Stimulated activated CD4-positive, alpha-beta T cell treated with anti-CD3 and anti-CD28 coated beads, Interleukin-1b, Interleukin-23, amount 100 ng/mL, for 1 hour (primary cell): Measurements from ENCODE around the gene OOEP.
"Not testable (repeated sequence)": the region's sequence is repeated elsewhere in the genome, so short reads cannot be mapped to it uniquely, and the experiment has no call there.

Source experiments
- DNase-seq, 2 donors: peaks; one replicate each; pipeline ENCODE4 v3.0.0-alpha.2; 2020; ENCODE audit warnings: low read depth in 2 of 2

The OOEP gene

DNA sequence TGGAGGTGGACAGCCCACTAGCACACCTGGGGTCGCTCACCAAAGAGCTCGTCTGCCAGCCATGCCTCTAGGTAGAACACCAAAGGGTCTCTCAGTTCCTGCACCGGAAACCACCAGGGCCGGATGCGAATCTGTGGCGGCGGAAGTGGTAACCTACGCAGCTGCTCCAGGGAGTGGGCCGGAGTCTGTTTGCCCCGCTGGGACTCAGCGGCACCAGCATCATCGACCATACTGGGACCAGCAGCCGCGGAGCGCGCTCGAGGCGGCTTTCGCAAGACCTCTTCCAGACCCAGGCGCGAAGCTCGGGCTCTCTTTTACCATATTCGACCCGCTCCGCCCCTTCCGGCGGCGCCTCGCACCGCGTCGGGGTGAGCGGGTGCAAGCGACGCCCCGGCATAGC is at the start of gene OOEP:
Gene OOEP, minus strand, starts transcription at position 335 of the 400 bp plus-strand sequence. Its CDS starts 105 bp downstream, at position 230.
- DNase-seq, result no peak

DNA sequence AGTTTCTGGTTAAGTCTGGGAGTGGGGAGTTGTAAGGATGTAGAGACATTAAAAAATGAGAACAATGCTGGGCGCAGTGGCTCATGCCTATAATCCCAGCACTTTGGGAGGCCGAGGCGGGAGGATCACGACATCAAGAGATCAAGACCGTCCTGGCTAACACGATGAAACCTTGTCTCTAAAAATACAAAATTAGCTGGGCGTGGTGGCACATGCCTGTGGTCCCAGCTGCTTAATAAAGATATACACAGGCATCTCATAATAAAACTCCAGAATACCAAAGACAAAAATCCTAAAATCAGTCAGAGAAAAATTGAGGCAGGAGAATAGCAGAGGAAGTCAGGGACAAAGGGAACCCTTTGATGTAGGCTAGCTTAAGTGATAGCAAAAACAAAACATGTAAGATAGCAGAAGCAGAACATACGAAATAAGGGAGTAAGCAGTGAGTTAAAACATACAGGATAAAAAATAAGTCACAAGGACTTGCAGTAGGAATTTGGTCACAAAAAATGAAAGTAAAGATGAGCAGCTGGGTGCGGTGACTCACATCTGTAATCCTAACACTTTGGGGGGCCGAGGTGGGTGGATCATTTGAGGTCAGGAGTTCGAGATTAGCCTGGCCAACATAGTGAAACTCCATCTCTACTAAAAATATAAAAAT is 48.5 kb upstream of the OOEP start:
- no peak for DNase-seq

DNA sequence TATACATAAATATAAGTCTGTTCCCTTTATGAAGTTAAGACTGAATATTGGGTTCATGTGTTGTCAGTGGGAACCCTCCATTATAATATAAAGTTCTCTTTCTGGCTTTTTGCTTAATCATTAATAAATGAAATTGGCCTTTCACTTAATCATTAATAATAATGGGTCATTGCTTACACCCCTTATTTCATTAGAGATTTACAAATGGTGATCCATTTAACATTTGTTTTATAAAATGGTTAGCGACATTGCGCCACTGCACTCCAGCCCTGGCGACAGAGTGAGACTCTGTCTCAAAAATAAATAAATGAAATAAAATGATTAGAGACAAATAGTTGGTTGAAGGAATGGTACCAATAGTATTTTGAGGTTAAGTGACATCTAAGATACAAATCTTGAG is 43.4 kb upstream of the OOEP start:
- no peak for DNase-seq

DNA sequence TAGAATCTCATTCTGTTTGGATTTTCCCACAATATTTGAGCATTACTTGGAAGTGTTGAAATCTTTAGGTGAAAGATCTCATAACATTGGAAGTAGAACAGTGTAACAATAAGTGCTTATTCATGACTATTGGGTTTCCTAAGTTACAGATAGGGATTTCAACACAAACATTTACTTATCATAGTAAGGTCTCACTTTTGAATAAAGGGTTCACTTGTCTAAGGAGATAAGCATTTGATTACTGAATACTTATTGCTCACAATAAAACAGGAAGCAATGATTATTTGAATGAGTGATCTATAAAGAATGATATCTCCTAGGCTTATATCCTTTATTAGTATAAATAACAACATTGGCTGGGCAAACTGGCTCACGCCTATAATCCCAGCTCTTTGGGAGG is 39.7 kb upstream of the OOEP start:
- DNase-seq, result no peak

DNA sequence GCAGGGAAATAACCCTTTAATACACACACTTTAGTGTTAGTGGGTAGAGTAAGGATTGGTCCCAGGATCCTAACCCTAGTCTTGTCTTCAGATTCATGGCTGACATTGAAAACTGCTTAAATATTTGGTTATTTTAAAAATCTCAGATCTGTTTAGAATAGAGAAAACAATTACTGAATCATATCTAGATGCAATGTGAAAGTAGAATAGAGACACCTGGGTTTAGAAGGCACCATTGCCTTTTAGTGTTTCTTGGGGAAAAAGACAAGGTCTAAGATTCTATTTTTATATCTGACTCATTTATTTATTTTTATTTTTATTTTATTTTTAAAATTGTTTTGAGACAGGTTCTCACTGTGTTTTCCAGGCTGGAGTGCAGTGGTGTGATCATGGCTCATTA is 31.0 kb upstream of the OOEP start:
- DNase-seq, result no peak

DNA sequence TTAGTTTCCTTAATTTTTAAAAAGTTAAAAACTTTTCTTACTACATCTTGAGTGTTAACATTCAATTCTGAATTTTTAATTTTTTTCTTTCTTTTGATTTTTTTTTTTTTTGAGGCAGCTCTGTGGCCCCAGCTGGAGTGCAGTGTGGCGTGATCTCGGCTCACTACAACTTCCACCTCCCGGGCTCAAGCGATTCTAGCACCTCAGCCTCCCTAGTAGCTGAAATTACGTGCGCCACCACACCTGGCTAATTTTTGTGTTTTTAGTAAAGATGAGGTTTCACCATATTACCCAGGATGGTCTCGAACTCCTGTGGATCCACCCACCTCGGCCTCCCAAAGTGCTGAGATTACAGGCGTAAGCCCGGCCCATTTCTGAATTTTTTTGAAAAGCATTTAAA is 26.2 kb upstream of the OOEP start:
- DNase-seq, result no peak

DNA sequence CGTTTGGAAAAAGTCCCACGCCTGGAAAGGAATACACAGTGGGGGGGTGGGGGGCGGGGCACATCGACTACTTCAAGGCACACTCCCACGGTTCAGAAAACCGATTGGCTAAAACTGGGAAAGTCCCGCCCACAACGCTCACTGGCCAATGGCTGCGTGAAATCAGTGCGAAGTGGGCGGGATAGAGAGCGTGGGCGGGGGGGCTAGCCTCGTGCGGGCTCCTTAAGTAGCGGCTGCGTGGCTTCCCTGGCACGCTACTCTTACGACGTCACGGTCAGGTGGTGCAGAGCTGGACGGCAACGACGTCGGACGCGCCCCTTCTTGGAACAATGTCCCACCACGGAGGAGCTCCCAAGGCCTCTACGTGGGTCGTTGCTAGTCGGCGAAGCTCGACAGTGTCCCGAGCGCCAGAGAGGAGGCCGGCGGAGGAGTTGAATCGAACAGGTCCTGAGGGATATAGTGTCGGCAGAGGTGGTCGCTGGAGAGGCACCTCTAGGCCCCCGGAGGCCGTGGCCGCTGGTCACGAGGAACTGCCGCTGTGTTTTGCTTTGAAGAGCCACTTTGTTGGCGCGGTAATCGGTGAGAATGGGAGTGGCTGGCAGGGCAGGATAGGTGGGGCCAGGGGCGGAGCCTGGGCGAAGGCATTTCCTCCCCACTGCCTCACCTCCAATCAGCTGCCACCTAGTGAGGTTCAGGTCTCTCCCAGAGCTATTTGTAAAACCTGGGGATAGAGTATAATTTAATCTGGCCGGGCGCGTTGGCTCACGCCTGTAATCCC is 25.1 kb upstream of the OOEP start, which contains the start of gene DDX43:
Gene DDX43, plus strand, starts transcription at position 252 of the 778 bp plus-strand sequence. Its CDS starts 78 bp downstream, at position 330.
- no peak for DNase-seq

DNA sequence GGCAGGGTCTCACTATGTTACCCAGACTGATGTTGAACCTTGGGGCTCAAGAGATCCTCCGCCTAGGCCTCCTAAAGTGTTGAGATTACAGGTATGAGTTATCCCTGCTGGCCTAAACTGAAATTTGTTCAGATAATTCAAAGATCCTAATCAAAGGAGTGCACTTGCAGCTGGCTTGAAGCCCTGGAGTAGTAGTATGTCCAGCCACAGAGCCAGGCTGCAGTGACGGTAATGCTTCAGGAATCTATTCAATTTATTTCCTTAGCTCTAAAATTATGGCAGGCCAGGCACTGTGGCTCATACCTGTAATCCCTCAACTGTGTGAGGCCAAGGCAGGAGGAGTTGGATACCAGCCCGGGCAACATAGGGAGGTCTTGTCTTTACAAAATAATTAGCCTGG is 23.6 kb upstream of the OOEP start:
- no peak for DNase-seq

DNA sequence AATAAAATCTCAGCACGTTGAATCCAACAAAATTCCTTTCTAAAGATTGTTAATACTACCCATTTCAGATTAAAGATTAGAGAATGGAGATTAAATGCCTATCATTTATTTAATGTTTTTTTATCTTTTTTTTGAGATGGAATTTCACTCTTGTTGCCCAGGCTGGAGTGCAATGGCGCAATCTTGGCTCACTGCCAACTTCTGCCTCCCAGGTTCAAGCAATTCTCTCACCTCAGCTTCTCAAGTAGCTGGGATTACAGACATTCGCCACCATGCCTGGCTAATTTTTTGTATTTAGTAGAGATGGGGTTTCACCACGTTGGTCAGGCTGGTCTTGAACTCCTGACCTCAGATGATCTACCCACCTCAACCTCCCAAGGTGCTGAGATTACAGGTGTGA is 22.5 kb upstream of the OOEP start:
- DNase-seq, result not testable (repeated sequence)

DNA sequence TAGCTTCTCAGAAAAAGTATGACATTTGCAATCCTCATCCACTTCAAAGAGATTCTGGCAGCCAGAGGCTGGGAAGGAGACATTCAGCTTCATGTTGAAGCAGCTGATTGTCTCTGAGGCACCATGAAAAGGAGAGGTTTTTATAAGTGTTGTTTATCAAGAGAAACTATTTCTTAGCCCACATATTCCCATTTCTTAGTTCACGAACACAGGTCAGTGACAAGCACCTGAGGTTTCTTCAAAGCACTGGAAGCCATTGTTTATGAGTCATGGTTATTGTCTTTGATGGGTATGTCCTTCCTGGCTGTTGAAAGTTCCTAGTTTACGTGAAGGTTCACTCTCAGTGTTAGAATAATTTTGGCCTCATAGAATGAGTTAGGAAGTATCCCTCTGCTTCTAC is 22.0 kb upstream of the OOEP start:
- no peak for DNase-seq

DNA sequence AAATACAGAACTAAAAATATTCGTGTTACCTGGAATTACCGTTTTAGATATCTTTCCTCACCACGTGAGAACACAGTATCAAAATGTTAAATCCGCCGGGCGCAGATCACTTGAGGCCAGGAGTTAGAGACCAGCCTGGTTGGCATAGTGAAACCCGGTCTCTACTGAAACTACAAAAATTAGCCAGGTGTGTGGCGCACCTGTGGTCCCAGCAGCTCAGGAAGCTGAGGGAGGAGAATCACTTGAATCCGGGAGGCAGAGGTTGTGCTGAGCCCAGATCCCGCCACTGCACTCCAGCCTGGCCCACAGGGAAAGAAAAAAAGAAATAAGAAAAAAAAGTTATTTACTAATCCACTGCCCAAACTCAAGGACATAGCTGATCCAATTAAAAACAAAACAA is 20.2 kb upstream of the OOEP start:
- DNase-seq, result no peak

DNA sequence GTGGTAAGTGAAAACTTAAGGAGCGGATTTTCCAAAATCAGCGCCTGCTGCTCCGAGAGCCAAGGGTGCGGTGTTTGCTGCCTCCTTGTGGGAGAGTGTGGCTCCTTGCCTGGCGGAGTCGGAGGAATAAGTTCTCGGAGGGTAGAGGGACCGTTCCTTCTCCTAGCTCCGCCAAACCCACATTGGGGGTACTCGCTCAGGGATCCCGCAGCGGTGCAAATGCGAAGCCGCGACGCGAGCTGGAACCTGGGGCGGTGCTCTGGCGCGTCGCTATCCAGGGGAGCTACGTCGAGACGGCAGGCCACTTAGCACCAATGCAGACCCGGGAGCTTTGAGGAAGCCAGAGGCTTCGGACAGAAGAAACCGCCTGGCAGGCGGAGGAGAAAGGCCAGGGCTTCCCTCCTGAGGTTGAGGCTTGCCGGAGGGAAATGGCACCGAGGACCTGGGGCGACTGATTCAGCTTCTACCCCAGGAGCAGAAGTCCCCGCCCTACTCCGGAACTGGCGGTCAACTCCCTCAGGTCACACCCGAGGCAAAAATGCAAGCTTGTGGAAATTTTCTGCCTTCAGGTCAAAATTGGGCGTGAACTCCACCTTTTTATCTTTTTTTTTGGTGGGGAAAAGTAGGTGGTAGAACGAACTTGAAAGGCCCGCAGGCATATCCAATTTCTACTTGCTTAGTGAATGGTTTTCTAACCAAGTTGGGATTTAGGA is 19.3 kb upstream of the OOEP start:
- peak in 1 of 2 donors; percentile 23 for DNase-seq

DNA sequence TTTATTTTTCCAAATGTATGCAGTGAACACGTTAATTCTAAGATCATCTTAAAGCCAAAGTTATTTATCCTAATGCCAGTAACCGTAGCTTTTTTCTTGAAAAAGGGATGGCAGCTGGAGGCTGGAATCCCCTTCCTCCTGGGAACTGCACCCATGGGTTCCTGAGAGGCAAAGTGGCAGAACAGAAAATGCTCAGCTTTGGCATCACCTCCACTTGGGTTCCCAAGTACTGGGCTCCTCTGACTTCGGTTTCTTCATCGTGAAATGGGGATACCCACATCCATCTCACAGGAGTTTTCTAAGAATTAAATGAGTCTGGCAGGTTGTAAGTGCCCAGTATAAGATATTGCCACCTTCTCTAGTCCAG is 18.7 kb upstream of the OOEP start:
- no peak for DNase-seq

DNA sequence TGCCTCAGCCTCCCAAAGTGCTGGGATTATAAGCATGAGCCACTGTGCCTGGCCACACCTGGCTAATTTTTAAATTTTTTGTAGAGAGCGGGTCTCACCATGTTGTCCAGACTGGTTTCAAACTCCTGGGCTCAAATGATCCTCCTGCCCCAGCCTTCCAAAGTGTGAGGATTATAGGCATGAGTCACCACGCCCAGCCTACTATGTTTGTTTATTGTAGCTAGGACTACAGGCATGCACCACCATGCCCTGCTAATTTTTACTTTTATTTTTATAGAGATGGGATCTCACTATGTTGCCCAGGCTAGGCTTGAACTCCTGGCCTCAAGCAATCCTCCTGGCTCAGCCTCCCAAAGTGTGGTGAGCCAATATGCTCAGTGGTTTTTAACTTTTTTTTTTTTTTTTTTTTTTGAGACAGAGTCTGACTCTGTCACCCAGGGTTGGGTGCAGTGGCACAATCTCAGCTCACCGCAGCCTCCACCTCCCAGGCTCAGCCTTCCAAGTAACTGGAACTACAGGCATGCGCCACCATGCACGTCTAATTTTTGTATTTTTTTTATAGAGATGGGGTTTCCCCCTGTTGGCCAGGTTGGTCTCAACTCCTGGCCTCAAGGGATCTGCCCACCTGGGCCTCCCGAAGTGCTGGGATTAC is 12.9 kb upstream of the OOEP start:
- DNase-seq, result no peak

DNA sequence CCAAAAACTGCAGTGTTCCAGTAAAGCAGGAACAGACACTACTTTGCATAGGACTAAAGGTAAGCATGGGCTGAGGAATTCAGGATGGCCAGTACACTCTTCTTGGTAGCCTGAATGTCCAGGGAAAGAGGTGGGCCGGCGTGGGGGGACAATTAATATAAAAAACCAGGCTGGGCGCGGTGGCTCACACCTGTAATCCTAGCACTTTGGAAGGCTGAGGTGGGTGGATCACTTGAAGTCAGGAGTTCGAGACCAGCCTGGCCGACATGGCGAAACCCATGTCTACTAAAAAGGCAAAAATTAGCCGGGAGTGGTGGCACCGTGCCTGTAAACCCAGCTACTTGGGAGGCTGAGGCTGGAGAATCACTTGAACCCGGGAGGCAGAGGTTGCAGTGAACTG is 11.8 kb upstream of the OOEP start:
- DNase-seq, result not testable (repeated sequence)

DNA sequence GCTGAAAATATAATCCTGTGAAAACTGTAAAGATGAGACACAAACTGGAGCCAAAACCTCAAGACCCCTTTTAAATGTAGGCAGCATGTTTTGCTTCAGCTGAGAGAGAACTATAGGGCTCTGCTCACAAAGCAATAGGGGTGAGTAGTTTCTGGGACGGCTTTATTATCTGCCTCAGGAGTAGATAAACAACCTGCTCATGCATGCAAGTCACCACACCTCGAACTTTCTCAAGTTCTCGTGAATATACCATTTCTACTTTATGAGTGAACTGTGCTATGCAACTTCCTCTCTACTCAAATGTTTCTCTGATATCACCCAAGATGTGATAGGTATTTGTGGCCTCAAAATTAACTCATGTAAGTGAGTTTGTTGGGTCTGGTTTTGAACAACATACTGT is 7.5 kb upstream of the OOEP start:
- no peak for DNase-seq

DNA sequence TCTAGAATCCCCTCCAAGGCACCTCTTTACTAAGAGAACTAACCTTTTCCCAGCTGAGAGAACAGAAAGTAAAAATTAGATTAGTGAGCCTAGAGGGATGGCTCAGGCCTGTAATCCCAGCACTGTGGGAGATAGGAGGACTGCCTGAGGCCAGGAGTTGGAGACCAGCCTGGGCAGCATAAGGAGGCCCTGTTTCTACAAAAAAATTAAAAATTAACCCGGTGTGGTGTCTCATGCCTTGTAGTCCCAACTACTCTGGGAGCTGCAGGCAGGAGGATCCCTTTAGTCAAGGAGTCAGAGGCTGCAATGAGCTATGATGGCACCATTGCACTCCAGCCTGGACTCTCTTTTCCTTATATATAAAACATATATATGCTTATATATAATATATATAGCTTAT is 5.5 kb upstream of the OOEP start:
- no peak for DNase-seq

DNA sequence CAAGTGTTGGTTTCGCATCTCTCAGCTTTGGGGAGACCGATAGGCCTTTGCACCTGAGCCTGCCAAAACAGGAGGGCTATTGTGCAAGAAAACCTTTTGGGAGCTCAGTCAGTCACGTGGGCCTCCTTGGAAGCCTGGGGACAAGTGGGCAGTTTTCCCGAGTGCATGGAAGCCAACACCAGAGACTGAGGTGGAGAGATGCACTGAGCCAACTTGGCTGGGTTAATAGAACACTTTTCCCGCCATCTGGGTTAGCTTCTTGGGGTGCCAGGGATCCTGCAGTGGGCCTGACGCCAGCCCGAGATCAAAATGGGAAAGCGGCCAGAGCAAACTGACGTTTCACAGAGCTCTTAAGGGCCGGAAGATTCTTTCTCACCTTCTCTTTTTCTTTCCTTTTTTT is 2.8 kb upstream of the OOEP start:
- DNase-seq, result no peak

DNA sequence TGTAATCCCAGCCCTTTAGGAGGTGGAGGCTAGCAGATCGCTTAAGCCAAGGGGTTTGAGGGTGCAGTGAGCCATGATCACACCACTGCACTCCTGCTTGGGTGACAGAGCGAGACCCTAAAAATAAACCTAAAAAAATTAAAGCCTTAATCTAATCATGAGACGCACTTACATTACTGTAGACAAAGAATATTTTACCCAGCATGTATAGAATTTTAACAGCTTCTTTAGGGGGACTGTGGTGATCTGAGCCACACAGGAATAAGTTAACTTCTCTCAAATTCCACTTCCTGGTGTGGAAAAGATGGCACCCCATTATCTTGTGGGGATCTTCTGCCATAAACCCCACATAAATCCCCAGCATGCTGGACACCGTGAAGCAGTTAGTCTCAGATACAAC is 2.3 kb upstream of the OOEP start:
- no peak for DNase-seq

DNA sequence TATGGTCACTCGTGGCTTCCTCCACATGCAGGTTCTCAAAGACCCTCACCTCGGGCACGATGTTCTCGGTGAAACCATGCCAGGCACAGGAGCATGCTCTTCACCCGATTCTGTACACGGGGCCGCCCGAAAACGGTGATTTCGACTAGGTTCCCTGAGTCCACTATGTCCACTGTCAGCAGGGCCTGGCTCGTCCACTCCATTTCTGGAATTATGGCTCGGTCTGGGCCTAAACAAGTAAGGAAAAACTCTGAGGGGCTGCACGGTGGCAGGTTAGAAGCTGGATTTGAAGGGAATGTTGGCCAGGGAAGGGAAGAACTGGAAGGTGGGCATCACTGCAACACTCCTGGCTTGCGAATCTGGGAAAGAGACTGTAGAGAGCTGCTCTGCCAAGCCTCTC is 540 bp downstream of the OOEP start:
- no peak for DNase-seq

DNA sequence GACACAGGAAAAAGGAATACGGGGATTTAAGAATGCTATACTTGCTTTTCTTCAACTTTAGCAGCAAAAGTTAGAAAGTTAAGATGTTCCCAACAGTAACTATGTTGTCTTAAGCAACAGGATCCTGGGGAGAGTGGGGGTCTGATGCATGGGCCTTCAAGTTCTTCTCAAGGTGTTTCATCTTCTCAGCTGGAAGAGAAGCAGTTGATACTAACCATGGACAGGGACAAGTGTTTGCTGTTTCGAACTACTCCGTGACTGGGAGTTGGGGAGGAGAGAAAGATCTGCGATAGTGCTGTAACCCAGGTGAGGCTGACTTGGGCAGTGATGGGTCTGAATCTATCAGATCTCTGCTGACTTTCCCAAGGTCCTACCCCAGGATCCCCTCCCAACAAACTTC is 1.0 kb downstream of the OOEP start:
- DNase-seq, result no peak

DNA sequence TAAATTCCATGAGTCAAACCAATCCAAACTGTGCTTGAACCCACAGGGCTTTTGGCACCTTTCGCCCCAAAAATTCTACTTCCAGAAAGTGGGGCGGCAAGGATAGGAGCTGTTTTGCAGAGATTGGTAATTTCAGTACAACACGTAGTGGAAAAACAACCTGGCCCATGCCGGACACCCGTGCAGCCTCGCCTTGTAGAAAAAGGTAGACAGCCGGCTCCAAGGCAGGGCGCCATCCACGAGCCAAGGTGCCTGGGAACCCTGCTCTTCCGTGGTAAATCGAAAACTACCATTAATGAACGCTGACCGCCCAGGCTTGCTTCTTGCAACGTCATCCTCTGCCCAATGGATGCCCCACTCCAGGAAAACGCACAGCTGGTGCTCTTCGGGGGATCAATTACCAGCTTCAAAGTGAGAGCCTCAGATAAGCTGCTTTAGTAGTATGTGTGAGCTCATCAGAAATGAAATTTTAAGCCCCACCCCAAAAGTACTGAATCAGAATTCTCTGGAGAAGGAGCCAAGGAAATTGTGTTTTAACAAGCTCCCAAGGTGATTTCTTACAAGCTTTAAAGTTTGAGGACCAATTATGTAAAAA is 1.8 kb downstream of the OOEP start:
- no peak for DNase-seq
